Smooth muscle cell of the brain vasculature (primary cell): Measurements from ENCODE around the gene HNRNPH3.
A peak's percentile ranks its signal among the peaks of the same experiment; 100 is the strongest.

Experiments
- DNase-seq: peaks from one replicate; pipeline ENCODE4 v3.0.0-alpha.2; 2012; ENCODE audit warnings: low read depth, low spot score

The HNRNPH3 gene

DNA sequence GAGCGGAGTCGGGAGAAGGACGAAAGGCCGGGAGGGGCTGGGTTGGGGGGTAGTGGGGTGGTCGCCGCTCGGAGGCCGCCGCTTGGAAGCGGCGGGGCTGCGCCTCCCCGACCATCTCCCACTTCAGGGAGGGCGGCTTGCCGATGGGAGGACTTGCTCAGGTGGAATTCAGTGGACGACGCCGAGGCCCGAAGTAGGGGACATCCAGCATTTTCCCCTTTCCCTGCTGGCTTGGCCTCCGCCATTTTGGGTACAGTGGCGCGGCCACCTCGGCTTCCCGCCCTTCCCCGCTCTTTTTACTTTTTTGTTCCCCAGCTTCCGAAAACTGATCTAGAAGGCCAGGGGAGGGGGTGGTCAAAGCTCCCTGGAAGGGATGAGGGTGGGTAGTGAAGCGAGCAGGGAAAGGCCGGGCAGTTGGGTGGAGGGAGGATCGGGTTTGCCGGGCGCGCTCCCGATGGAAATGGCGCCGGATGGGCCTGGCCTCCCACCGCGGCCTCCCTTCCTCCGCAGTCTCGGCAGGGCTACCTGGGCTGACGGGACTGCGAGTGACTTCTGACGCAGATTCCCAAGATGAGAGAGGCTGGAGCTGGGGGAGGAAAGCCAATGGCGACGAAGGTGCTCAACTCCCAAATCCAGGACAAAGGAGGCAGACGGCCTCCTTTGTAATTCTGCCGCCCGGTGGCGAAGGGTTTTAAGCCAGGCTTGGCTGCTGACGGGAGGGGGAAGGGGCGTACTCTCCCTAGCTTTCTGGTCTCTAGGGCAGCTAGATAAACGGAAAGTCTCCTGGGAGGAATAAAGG is 594 bp downstream of the HNRNPH3 start, which contains the start of gene PBLD:
TSS of gene PBLD (minus strand) at position 670 of the 799 bp plus-strand sequence. CDS start 26,084 bp downstream, outside the sequence.
- peak; percentile 75 for DNase-seq

DNA sequence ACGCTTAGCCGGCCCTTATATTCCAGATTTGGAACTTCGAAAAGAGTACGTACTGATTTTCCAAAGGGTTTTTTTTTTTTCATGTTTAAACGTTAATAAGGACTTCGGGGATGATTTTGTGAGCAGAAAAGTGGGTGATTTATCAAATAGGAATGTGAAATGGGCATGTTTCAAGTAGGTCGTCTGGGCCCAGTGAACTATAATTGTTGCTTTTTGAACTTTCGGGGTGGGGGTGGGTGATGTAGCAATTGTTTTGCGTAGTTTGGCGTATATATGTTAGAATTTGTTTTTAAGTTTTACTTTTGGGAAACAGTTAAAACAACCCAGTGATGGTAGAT is 1.2 kb downstream of the HNRNPH3 start:
- no peak for DNase-seq

DNA sequence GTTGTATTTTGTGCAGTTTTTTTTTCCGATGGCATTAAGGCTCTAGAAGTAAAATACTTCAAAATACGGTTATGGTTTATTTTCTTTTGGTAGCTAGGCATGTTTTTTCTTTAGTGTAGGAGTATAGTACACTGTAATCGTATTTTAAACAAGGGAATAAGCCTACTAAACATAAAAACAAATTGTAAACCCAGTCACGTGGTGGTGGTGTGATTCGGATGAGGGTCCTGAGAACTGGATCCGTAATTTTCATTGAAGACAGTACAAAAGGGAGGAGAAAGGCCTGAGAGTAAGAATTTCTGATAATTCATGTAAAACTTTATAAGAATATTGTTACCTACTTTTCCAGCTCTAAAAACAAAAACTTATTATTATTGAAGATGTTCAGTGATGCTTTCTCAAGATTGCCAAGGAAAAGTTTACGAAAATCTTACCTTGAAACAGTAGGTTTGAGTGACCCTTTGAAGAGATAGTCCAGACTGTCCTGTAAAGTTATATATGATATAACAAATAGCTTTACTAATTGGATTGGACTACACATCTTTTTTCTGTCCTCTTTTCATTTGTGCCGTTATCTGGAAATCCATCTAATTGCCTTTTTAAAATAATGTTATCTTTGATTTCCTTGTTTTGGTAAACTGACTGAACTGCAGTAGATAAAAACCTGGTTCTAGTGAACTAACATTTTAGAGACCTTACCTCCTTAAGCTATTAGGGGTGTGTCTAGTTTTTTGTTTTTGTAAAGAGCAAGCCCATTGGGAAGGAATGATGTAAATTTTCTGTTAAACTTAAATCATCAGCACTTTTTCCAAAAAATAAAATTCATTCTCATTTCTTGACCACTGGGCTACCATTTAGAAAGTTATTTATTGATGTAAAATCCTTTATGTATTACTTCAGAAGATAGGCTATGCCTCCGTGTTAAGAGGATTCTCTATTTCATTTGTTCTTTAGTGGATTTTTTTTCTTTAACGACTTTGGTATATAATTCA is 1.9 kb downstream of the HNRNPH3 start:
- no peak for DNase-seq

DNA sequence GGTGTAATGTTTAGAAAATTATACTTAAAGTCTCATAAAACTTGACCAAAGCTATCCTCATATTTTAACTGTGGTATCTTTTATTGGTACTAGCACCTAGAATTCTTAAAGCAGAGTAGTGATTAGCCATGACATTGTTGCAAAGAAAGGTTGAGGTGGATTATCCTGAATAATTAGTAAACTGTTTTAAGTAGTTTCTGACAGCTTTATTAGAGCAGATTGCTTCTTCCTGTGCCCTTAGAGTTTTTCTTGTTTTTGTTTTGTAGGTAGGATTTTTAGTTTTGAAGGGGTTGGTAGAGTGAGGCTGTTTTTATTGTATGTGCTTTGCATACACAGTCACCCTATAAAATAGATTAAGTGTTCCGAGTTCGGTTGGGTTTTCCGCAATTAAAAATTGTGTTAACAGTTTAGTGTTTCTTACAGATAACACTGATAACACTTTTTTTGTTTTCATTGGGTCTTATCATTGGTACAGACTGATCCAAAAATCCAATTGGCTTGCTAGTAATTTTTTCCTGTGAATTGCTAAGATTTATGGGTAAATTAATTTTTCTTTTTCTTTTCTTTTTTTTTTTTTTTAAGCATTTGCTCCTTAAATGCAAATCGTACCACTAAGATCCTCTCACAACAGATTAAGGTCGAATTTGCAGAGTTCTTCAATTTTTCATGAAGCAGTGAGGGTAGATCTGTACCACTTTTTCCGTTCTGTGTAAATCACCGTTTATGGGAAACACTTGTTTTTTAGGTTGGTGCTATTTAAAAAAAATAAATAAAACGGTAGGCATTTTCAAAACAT is 3.0 kb downstream of the HNRNPH3 start:
- DNase-seq, result no peak

DNA sequence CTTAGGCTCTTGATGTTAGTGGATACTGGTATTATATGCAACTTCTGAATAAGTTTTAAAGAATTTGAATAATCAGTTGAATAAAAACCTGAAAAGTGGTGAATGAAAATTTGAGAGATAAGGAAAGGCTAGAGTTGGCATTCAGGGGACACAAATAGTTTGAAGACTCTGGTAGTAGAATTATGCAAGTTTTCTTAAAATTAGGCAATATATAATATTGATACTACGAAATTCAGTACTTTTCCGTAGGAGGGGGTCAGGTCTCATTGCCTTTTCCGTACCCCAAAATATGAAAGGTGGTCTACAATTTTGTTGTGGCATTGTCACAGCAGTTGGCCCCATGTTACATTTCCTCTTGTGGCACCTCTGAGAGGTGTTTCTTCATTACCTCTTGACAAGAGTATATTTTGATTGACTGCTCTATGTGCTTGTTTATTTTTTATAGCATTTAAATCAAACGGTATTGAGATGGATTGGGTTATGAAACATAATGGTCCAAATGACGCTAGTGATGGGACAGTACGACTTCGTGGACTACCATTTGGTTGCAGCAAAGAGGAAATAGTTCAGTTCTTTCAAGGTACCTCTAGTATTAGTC is 5.0 kb downstream of the HNRNPH3 start:
- no peak for DNase-seq

DNA sequence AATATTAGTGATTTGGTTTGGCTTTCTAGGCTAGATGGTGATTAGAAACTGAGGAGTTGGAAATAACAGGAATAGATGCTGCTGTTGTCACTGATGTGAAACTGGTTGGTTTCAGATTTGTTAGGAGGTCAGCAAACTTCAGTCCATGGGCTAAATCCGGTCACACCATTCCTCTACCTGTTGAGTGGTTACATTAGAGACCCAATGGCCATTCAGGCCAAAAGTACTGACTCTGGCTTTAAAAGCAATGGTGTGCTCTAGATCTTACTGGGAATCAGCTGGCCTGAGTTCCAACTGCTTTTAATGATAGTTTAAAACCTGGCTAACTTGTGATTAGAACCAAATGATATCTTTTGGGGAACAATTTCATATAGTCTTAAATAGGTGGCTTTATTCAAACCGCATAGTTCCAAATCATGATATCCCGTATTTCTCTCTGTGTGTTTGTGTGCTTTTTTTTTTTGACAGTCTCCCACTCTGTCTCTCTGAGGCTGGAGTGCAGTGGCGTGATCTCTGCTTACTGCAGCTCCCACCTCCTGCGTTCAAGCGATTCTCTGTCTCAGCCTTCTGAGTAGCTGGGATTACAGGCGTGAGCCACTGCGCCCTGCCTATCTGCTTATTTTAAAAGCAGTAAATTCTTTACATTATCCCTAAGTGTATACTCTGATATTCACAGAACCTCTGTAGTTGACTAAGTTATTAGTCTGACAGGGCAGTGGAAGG is 8.7 kb downstream of the HNRNPH3 start:
- no peak for DNase-seq

DNA sequence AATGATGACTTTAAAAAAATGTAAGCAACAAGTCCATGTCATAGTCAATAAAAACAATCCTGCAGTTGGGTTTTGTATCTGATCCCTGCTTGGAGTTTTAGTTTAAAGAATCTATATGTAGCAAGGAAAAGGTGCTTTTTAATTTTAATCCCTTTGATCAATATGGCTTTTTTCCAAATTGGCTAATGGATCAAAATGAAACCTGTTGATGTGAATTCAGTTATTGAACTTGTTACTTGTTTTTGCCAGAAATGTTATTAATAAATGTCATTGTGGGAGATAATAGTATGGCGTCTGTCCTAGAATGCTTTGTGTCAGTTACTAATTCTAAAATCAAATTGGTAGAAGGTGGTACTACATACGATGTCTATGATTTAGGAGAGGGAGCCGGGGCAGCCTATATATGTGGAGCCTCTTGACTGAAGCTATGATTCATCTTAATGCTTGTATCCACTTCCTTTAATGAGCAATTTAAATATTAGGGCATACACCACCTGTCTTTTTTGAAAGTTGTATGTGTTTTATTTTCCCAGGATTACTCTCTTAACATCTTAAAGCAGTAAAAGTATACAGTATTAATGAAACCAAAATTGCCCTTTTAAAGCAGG is 11.1 kb downstream of the HNRNPH3 start:
- DNase-seq, result no peak

DNA sequence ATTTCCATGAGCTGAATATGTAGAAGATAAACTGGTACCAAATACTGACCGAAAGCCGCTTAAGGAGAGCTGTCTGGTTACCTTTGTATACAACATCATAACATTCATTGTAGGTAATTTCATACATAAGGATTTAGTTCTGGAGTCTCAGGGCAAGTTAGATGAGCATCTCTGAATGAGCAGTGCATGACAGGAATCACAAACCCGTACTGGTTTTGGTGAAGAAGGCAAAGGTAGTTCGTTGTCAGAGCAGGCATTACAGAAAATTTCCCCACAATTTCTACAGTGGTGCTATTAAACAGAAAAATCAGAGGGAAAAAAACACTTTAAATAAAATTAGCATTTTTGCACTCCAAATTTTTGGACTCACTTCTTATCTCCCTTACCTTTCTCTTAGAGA is 13.8 kb downstream of the HNRNPH3 start:
- DNase-seq, result no peak

DNA sequence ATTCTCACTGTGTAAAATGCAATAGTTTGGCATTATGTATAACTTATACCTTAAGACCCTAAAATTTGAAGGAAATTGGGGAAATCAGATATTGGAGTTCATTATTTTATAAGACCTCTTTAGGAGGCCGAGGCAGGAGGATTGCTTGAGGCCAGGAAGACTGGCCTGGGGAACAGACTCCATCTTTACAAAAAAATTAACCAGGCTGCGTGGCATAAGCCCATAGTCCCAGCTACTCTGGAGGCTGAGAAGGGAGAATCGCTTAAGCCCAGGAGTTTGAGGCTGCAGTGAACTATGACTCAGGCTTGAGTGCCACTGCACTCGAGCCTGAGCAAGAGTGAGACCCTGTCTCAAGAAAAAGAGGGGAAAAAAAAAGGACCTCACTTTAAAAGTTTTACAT is 14.9 kb downstream of the HNRNPH3 start:
- DNase-seq, result no peak

DNA sequence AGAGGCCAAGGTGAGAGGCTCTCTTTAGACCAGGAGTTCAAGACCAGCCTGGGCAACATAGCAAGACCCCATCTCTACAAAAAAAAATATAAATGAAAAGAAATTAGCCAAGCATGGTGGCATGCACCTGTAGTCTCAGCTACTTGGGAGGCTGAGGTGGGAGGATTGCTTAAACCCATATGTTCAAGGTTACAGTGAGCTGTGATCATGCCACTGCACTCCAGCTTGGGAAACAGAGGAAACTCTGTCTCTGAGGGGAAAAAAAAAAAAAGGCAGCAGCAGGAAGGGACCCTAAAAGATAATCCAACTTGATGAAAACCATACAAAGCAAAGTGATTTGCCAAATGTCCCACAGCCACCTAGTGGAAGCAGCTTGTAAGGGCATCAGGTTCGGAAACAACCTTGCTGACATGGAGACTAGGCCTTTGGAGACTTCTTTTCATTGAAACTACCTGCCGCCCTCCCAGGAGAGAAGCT is 16.4 kb downstream of the HNRNPH3 start:
- no peak for DNase-seq

DNA sequence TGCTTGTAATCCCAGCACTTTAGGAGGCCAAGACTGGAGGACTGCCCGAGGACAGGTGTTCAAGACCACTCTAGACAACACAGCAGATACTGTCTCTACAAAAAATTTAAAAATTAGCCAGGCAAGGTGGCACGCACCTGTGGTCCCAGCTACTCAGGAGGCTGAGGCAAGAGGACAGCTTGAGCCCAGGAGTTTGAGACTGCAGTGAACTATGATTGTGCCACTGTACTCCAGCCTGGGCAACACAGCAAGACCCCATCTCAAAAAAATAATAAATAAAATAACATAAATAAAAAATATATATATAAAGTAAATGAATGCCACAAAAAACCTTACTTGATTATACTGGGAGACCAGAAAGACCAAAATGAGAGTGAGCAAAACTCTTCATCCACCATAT is 21.7 kb downstream of the HNRNPH3 start:
- no peak for DNase-seq

DNA sequence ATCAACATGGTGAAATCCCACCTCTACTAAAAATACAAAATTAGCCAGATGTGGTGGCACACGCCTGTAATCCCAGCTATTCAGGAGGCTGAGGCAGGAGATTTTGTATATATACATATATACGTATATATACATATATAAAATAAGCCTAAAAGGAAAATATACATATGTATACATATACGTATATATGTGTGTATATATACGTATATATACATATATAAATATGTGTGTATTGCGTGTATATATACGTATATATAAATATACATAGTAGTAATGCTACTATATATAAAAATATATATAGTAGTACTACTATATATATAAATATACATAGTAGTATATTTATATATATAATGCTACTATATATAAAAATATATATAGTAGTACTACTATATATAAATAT is 27.3 kb downstream of the HNRNPH3 start:
- DNase-seq, result no peak

DNA sequence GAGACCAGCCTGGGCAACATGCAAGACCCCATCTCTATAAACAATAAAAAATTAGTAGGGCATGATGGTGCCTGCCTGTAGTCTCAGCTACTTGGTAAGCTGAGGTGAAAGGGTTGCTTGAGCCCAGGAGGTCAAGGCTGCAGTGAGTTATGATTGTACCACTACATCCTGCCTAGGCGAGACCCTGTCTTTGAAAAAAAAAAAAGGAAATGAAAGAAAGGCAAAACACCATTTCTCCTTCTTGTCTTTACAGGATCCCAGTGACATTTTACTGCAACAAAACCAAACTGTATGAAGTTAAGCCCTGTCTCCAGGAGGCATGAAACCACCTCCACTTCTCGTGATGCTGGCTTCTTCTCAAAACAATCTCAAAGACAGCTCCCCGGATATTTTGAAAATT is 30.7 kb downstream of the HNRNPH3 start:
- DNase-seq, result no peak

DNA sequence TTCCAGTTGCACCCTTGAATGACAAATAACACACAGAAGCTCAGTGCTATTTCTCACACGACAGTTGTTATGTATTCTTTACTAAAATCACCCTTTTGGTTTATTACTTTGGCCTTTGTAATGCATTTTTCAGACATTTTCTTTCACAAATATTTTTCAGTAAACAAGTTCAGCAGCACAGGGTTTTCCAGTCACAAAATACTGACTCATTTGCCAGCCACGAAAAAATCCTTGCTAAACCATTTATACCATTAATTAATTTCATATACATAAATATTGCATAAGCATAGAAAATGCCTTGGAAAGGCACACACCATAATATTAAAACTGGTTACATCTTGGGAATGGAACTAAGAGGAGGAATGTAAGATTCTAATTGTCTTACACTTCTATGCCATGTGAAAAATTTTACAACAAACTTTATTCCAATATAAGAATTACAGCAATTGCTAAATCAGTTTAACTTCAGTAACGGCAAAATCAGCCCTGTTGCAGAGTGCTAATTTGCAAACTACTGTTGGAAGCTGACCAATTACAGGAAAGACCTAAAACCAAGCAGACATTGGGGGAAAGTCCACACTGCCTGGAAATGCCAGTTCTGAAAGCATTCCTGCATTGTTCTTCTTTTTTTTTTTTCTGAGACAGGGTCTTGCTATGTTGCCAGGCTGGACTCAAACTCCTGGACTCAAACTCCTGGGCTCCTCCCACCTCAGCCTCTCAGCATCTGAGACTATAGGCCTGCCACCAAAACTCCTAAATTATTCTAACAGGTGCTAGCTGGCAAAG is 32.4 kb downstream of the HNRNPH3 start:
- no peak for DNase-seq

DNA sequence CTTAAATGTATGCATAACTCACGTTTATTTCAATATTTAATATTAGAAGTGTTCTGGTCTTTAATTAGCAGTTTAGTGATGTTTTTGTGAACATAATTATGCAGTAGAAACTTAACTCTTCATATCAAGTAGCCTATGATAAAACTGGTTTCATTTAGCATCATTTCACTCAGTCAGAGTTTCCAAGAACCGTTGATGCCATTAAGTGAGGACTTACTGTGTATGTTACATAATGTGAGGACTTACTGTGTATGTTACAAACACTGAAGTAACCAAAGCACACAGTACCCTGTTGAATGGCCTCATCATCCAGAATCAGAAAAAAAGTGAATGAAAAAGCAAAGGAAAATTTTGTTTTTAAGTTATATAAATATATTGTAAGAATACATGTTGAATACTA is 33.7 kb downstream of the HNRNPH3 start:
- no peak for DNase-seq

DNA sequence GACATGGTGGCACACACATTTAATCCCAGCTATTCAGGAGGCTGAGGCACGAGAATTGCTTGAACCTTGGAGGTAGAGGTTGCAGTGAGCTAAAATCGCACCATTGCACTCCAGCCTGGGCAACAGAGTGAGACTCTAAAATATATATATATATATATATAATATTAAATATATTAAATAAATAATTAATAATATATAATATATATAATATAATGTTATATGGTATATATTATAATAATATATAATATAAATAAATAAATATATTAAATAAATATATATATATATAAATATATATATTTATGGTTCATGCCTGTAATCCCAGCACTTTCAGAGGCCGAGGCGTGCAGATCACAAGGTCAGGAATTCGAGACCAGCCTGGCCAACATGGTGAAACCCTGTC is 34.7 kb downstream of the HNRNPH3 start:
- no peak for DNase-seq

DNA sequence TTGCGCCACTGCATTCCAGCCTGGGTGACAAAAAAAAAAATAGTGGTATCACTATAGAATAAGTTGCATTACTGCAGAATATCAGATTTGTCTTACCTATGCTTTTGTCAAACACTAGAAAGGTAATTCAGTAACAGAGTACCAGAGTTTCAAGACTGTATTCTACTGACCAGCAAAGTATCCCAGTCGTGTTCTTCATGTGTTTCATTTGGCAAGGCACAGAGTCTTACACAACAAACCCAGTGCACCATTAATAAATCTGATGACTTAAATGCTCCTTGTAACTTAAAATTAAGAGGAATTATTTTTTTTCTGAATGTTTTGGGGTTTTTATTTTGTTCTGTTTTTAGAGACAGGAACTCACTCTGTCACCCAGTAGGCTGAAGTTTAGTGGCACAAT is 35.3 kb downstream of the HNRNPH3 start:
- DNase-seq, result no peak

DNA sequence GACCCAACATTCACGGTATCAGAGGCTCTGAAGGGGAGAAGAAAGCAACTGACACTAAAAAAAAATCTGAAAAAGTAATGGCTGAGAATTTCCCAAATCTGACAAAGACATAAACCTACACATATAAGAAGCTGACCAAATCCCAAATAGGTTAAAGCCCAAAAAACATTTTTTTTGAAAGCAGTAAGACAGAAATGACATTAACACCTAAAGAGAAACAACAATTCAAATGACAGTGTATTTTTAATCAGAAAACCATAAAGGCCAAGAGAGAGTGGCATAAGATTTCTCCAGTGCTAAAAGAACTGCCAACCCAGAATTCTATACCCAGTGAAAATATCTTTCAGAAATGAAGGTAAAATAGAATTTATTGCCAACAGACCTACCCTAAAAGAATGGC is 39.7 kb downstream of the HNRNPH3 start:
- DNase-seq, result no peak

DNA sequence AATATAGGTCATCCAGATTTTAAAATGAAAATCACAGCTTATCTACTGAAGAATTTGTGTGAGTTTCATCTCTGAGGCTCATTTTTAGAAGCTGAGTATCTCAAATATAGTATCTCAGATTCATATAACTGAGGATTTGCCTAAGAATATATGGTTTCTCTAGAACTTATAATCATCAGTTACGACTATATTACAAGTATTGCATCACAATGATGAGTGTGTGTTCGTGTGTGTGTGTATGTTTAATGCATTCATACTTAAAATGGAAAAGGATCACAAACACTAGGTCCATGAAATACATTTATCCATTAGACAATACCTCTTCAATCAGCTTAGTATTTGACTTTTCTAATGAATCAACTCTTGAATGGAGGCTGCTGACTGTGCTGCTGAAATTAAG is 53.9 kb downstream of the HNRNPH3 start:
- no peak for DNase-seq
